Prostate gland (tissue), 2 donors: ENCODE data around the gene ARL3. TPM values are rescaled to one million over a fixed set of nuclear protein-coding genes. Genes with fewer than 3 reads are reported as not detected.

Source experiments
- DNase-seq: peaks from one replicate; pipeline ENCODE4 v3.0.0-alpha.2; 2019; ENCODE audit warnings: low spot score
- H3K27ac ChIP-seq, 2 donors: fragments of 200-600 bp; sonication (generic); 2 replicates each; pipeline ENCODE4 v1.5.1; 2017 to 2019
- H3K27me3 ChIP-seq: fragments of 200-600 bp; sonication (generic); replicated peaks from 2 replicates; pipeline ENCODE4 v1.5.1; 2019; ENCODE audit not compliant: insufficient read depth
- H3K36me3 ChIP-seq, 2 donors: fragments of 200-600 bp; sonication (generic); 1 replicate in 1 of 2; 2 replicates in 1 of 2; pipeline versions ENCODE4 v1.5.1 to v1.8.1; 2017 to 2019
- H3K4me1 ChIP-seq: fragments of 200-600 bp; sonication (generic); replicated peaks from 2 replicates; pipeline ENCODE4 v1.5.1; 2019
- H3K4me3 ChIP-seq, 2 donors: fragments of 200-600 bp; sonication (generic); 2 replicates each; pipeline ENCODE4 v1.5.1; 2017 to 2019
- H3K9me3 ChIP-seq: fragments of 200-600 bp; sonication (generic); 2 replicates; pipeline ENCODE4 v1.5.1; 2017
- CTCF ChIP-seq, 4 experiments: fragments of 200-600 bp in 2 of 4; fragments of 450-650 bp in 2 of 4; sonication (generic) in 2 of 4; IDR thresholded peaks; 1 replicate in 3 of 4; 2 replicates in 1 of 4; pipeline ENCODE4 v1.5.1; 2016 to 2019; ENCODE audit warnings: antibody characterized with exemption in 4 of 4, mild to moderate bottlenecking in 2 of 4, moderate library complexity in 2 of 4
- POLR2A ChIP-seq: fragments of 450-650 bp; IDR thresholded peaks from one replicate; pipeline ENCODE4 v1.6.1; 2016; ENCODE audit warnings: antibody characterized with exemption, mild to moderate bottlenecking
- POLR2AphosphoS5 ChIP-seq: sonication (generic); formaldehyde crosslinking; IDR thresholded peaks from one replicate; pipeline ENCODE4 v1.6.1; 2017; ENCODE audit warnings: antibody characterized with exemption
- WGBS: methylation state at CpG from one replicate; pipeline ENCODE4 v1.1.5; 2018; 5-methylcytosine and 5-hydroxymethylcytosine counted together
- intact Hi-C: fragments of 100-400 bp; cut with DNase I; formaldehyde crosslinking; loops from one replicate; pipeline ENCODE4 v1.14.2; 2022
- total RNA-seq, 2 donors: library from RNA; depleted of rRNA; stranded (reverse); fragments of >200 nt; gene quantifications; one replicate each; pipeline ENCODE4 v1.1.0, GENCODE V29; 2016

Gene ARL3
- total RNA-seq, 2 donors from 2014 or later = 8.0 to 8.5 TPM

DNA sequence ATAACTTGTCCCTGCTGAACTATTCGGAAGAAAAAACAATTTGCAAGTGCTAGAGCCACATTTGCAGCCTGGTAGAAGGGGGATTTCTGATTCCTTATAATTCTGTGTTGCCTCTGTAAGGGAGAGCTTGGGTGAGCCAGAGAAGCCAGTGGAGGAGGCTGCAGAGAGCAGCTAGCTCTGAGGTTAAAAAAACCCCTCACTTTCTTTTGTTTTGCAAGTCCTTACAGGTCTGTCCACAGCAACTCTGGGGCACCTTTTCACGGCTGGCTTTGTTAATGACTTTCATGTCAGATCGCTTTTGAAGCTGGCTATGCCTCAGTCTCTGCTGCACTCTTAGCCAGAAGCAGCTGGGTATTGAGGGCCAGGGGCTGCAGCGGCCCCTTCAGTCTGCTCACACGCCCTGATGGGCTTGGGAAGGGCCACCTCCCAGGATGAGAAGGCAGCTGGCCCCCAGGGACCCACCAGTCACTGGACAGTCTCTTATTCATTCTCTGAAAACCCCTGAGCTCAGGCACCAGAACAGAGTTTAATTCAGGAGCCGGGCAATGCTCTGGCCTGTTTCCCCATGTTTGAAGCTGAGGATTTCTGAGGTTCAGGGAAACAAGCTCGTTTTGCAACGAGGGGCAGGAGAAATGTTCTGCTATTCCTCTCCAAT lies 39.1 kb downstream of the ARL3 start:
- Histone ChIP-seq H3K4me3 (no peak overlapping the region), H3K36me3 (no peaks in the 10 kb centered on the region), H3K4me1 (peaks cover 21% of the 10 kb centered on the region), H3K27ac (peak overlapping the region; percentile 52 to 68), H3K9me3 (no peaks in the 10 kb centered on the region), H3K27me3 (no peaks in the 10 kb centered on the region)
- 23% methylated on average over 8 of the region's 8 CpGs for WGBS
- no peak for TF ChIP-seq POLR2A
- no peak for TF ChIP-seq POLR2AphosphoS5
- TF ChIP-seq CTCF (IDR thresholded peaks at IDR 0.05) = no peak
- intact Hi-C loops = no loop called here
- no peak for DNase-seq

DNA sequence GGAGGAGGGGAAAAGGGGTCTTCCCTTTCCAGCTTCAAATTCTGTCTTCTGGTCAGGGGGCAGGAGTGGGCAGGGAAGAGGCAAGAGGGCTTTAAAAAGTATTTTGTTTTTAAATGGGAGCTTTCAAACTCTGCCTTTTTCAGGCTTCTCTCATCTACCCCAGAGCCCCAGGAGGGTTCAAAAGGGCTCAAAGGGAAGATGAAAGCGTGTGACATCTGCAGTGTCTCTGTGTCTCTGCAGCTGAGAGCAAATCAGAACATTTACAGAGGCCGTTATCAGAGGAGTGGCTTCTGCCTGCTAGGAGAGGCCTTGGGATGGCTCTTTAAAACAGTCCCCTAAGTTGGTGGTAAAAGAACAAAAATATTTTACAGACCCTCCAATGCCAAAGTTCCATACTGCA lies 39.6 kb downstream of the ARL3 start:
- DNase-seq = no peak
- Histone ChIP-seq H3K4me1 (peaks cover 21% of the 10 kb centered on the region), H3K9me3 (no peaks in the 10 kb centered on the region), H3K27me3 (no peaks in the 10 kb centered on the region), H3K27ac (peak overlapping the region; percentile 50 to 52), H3K36me3 (no peaks in the 10 kb centered on the region), H3K4me3 (peak overlapping the region in 1 of 2 donors; percentile 7)
- WGBS = 6% methylated on average over 2 of the region's 2 CpGs
- TF ChIP-seq POLR2AphosphoS5 (no peak), POLR2A (no peak), CTCF (IDR thresholded peaks at IDR 0.05) (no peak)
- intact Hi-C loops = no loop called here

- Histone ChIP-seq H3K36me3 (no peaks in the 10 kb centered on the region), H3K27me3 (no peaks in the 10 kb centered on the region), H3K27ac (peak overlapping the region; percentile 50 to 52), H3K4me1 (peaks cover 21% of the 10 kb centered on the region), H3K9me3 (no peaks in the 10 kb centered on the region), H3K4me3 (peak overlapping the region in 1 of 2 donors; percentile 7)
- intact Hi-C loops = no loop called here
- DNase-seq = no peak
- 2% methylated on average over 19 of the region's 19 CpGs for WGBS
- TF ChIP-seq CTCF (IDR thresholded peaks at IDR 0.05) = no peak
- TF ChIP-seq POLR2AphosphoS5 = no peak
- TF ChIP-seq POLR2A = peak; percentile 25
These were observed 40.2 kb downstream of the ARL3 start for GRCh38 chr10:102673819-102674511.

DNA sequence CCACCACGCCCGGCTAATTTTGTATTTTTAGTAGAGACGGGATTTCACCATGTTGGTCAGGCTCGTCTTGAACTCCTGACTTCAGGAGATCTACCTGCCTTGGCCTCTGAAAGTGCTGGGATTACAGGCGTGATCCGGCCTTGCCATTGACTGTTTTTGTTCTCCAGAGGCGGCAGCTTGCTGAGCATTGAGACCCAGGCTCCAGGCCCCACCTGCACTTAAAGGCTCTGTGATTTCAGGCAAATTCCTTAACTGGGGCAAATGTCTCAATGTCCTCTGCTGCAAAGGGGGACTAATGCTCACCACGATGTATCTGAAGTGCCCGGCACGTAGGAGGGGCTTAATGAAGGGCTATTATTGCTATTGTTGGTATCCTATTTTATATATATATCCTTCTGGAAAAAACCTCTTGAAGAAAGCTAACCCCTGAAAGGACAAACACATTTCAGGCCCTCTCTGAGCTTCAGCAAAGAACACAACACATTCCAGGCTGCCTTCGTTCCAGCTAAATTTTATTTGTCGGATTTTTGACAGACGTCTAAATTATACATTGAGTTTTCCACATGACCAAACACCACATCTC lies 40.9 kb downstream of the ARL3 start:
- Histone ChIP-seq H3K27ac (peak overlapping the region; percentile 50 to 52), H3K27me3 (no peaks in the 10 kb centered on the region), H3K4me3 (no peak overlapping the region), H3K36me3 (no peaks in the 10 kb centered on the region), H3K9me3 (no peaks in the 10 kb centered on the region), H3K4me1 (peaks cover 20% of the 10 kb centered on the region)
- intact Hi-C loops = no loop called here
- 59% methylated on average over 13 of the region's 13 CpGs for WGBS
- DNase-seq = no peak
- TF ChIP-seq POLR2AphosphoS5 (no peak), CTCF (IDR thresholded peaks at IDR 0.05) (no peak), POLR2A (no peak)
